Natural killer cell (primary cell): ENCODE data around the gene TTC34. TPM values are rescaled to one million over a fixed set of nuclear protein-coding genes. Genes with fewer than 3 reads are reported as not detected.

Experiments used
- ATAC-seq, 3 donors: fragments of 150-1000 bp in 2 of 3; fragments of 200-7000 bp in 1 of 3; cut with Tn5 transposase; 1 replicate in 1 of 3; 2 replicates in 2 of 3; pipeline ENCODE4 v1.10.0; 2021; ENCODE audit warnings: mild to moderate bottlenecking in 2 of 3, moderate library complexity in 2 of 3
- DNase-seq, 2 donors: peaks; one replicate each; pipeline versions ENCODE4 v3.0.0 to v3.0.0-alpha.2; 2013 to 2021; ENCODE audit warnings: mixed read lengths in 1 of 2
- H3K27ac ChIP-seq: one replicate; pipeline ENCODE4 v1.5.1; 2013; ENCODE audit warnings: mild to moderate bottlenecking, low read length
- H3K27me3 ChIP-seq: one replicate; pipeline ENCODE4 v1.6.1; 2013; ENCODE audit warnings: low read length; ENCODE audit not compliant: control insufficient read depth, insufficient read depth
- H3K36me3 ChIP-seq: one replicate; pipeline ENCODE4 v1.6.1; 2013; ENCODE audit warnings: low read length; ENCODE audit not compliant: control insufficient read depth, insufficient read depth
- H3K4me1 ChIP-seq: one replicate; pipeline ENCODE4 v1.6.1; 2013; ENCODE audit warnings: low read length; ENCODE audit not compliant: control insufficient read depth, insufficient read depth
- H3K4me3 ChIP-seq: one replicate; pipeline ENCODE4 v1.5.1; 2013; ENCODE audit warnings: low read length
- H3K9me3 ChIP-seq: one replicate; pipeline ENCODE4 v1.6.1; 2013; ENCODE audit warnings: low read length; ENCODE audit not compliant: control insufficient read depth, insufficient read depth
- H3K27ac Mint-ChIP-seq, 2 donors: one replicate each; pipeline ENCODE4 v1.8.0; 2022; ENCODE audit warnings: mild to moderate bottlenecking in 2 of 2, mixed read lengths in 2 of 2, moderate library complexity in 1 of 2
- H3K27me3 Mint-ChIP-seq, 2 donors: one replicate each; pipeline ENCODE4 v1.8.0; 2022; ENCODE audit warnings: low read depth in 2 of 2, mixed read lengths in 2 of 2
- H3K36me3 Mint-ChIP-seq: one replicate; pipeline ENCODE4 v1.8.0; 2022; ENCODE audit warnings: mixed read lengths
- H3K4me1 Mint-ChIP-seq, 2 donors: one replicate each; pipeline ENCODE4 v1.8.0; 2022; ENCODE audit warnings: mixed read lengths in 2 of 2
- H3K4me3 Mint-ChIP-seq: one replicate; pipeline ENCODE4 v1.8.0; 2022; ENCODE audit warnings: mild to moderate bottlenecking, moderate library complexity, mixed read lengths
- H3K9me3 Mint-ChIP-seq, 2 donors: one replicate each; pipeline ENCODE4 v1.8.0; 2022; ENCODE audit warnings: mixed read lengths in 2 of 2
- CTCF ChIP-seq: fragments of 200-600 bp; IDR thresholded peaks from one replicate; pipeline ENCODE4 v1.8.0; 2022; ENCODE audit warnings: antibody characterized with exemption
- WGBS: methylation state at CpG from one replicate; pipeline ENCODE4 v1.1.7; 2013; ENCODE audit warnings: missing lambda C conversion rate; ENCODE audit not compliant: insufficient coverage; 5-methylcytosine and 5-hydroxymethylcytosine counted together
- intact Hi-C: fragments of 100-400 bp; cut with micrococcal nuclease; formaldehyde crosslinking; loops from one replicate; pipeline ENCODE4 v1.14.2; 2022
- total RNA-seq, 4 donors: library from RNA; stranded (reverse); fragments of 120-200 nt in 1 of 4; gene quantifications; one replicate each; pipeline versions ENCODE4 v1.2.3 to v1.2.4, GENCODE V29; 2013 to 2022

TTC34 gene
- total RNA-seq, 3 donors from 2014 or later (not counting 1 experiment from before 2014, with no cell fraction given), result 0.80 to 1.4 (median 1.2) TPM

GRCh38 chr1:2604156-2604843 lies 197.2 kb downstream of the TTC34 start:
- Mint-ChIP-seq H3K27me3 (peaks cover 8 to 12% of the 10 kb centered on the region in 2 donors), H3K27ac (no peak overlapping the region), H3K4me1 (no peaks in the 10 kb centered on the region), H3K36me3 (no peaks in the 10 kb centered on the region), H3K4me3 (no peak overlapping the region), H3K9me3 (no peaks in the 10 kb centered on the region)
- no peak overlapping the region for H3K4me3 ChIP-seq
- no peaks in the 10 kb centered on the region for H3K27me3 ChIP-seq
- no peak for ATAC-seq
- WGBS, result 89% methylated on average over 19 of the region's 19 CpGs
- intact Hi-C loops, result no loop called here
- H3K36me3 ChIP-seq, result no peaks in the 10 kb centered on the region
- no peak for TF ChIP-seq CTCF
- no peak overlapping the region for H3K27ac ChIP-seq
- no peaks in the 10 kb centered on the region for H3K9me3 ChIP-seq
- no peaks in the 10 kb centered on the region for H3K4me1 ChIP-seq
- DNase-seq, result no peak

GRCh38 chr1:2603521-2604155 lies 197.9 kb downstream of the TTC34 start:
- Mint-ChIP-seq H3K36me3 (no peaks in the 10 kb centered on the region), H3K27me3 (peaks cover 10 to 12% of the 10 kb centered on the region in 2 donors), H3K4me3 (no peak overlapping the region), H3K9me3 (no peaks in the 10 kb centered on the region), H3K4me1 (no peaks in the 10 kb centered on the region), H3K27ac (no peak overlapping the region)
- WGBS, result 87% methylated on average over 25 of the region's 25 CpGs
- Histone ChIP-seq H3K36me3 (no peaks in the 10 kb centered on the region), H3K4me1 (no peaks in the 10 kb centered on the region), H3K9me3 (no peaks in the 10 kb centered on the region), H3K27ac (no peak overlapping the region), H3K4me3 (no peak overlapping the region), H3K27me3 (no peaks in the 10 kb centered on the region)
- intact Hi-C loops, result no loop called here
- no peak for ATAC-seq
- no peak for DNase-seq
- TF ChIP-seq CTCF, result no peak

GRCh38 chr1:2602866-2603520 lies 198.5 kb downstream of the TTC34 start:
- 81% methylated on average over 18 of the region's 18 CpGs for WGBS
- Histone ChIP-seq H3K36me3 (no peaks in the 10 kb centered on the region), H3K27ac (no peak overlapping the region), H3K27me3 (no peaks in the 10 kb centered on the region), H3K4me1 (peaks cover 2% of the 10 kb centered on the region), H3K9me3 (no peaks in the 10 kb centered on the region), H3K4me3 (no peak overlapping the region)
- no peak for TF ChIP-seq CTCF
- peaks cover 13 to 16% of the 10 kb centered on the region in 2 donors for H3K27me3 Mint-ChIP-seq
- no peak overlapping the region for H3K4me3 Mint-ChIP-seq
- intact Hi-C loops, result no loop called here
- no peaks in the 10 kb centered on the region for H3K36me3 Mint-ChIP-seq
- no peak overlapping the region for H3K27ac Mint-ChIP-seq
- ATAC-seq, result no peak
- peak in 1 of 2 donors; percentile 12 for DNase-seq
- no peaks in the 10 kb centered on the region for H3K9me3 Mint-ChIP-seq
- no peaks in the 10 kb centered on the region for H3K4me1 Mint-ChIP-seq
